CD4-positive, alpha-beta T cell treated with Interleukin-17A for 1 hour (primary cell): ENCODE results near the gene GRM1.

Experiments used
- DNase-seq: peaks from one replicate; pipeline ENCODE4 v3.0.0-alpha.2; 2020

The GRM1 gene

DNA sequence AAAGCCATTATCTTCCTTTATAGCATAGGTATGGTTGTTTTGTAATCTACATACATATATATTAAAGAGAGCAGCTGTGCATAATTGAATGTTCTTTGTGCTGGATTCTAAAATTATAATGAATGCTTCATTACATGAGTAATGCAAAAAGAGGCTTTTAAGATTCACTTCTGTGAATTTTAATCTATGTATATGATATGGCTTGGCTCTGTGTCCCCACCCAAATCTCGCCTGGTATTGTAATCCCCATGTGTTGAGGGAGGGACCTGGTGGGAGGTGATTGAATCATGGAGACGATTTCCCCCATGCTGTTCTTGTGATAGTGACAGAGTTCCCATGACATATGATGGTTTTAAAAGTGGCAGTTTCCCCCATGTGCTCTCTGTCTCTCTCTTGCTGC lies 255.4 kb downstream of the GRM1 start:
- no peak for DNase-seq

DNA sequence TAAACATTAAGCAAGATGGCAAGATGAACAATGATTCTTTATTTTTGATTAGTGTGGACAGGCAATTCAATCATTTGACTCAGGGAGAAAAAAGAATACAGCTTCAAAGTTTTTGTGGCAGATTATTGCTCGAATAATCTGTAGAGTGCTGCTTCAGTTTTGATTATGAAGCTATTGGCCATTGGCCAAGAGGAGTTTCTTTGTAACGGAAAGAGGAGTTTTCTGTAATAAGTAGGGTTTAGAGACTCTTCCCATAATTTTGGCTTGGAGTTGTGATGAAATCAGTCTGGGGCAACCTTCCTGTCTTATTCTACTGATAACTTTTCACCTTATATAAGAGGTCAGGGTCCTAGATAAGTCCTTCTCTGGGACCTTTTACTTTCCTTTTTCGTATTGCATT lies 258.1 kb downstream of the GRM1 start:
- DNase-seq: no peak

DNA sequence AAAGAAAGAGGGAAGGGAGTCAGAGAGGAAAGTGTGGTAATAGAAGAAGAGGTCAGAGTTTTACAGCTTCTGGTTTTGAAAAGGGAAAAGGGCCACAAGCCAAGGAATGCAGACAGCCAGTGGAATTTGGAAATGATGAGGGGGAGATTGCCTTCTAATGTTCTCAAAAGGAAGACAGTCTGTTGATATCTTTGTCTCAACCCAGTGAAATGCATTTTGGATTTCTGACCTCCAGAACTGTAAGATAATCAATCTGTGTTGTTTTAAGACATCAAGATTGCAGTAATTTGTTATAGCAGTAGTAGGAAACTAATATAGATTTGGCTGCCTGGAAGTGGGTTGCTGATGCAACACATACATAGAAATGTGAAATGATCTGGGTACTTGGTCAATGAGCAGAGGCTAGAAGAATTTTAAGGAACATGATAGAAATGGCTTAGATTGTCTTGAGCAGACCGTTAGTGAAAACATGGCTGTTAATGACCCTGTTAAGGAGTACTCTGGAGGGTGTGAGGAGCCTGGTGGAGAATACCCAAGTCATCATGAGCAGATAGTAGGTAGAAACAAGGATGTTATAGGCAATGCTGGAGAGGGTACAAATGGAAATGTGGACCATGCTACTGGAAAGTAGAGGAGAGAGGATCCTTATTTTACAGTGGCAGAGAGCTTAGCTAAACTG lies 259.0 kb downstream of the GRM1 start:
- no peak for DNase-seq

DNA sequence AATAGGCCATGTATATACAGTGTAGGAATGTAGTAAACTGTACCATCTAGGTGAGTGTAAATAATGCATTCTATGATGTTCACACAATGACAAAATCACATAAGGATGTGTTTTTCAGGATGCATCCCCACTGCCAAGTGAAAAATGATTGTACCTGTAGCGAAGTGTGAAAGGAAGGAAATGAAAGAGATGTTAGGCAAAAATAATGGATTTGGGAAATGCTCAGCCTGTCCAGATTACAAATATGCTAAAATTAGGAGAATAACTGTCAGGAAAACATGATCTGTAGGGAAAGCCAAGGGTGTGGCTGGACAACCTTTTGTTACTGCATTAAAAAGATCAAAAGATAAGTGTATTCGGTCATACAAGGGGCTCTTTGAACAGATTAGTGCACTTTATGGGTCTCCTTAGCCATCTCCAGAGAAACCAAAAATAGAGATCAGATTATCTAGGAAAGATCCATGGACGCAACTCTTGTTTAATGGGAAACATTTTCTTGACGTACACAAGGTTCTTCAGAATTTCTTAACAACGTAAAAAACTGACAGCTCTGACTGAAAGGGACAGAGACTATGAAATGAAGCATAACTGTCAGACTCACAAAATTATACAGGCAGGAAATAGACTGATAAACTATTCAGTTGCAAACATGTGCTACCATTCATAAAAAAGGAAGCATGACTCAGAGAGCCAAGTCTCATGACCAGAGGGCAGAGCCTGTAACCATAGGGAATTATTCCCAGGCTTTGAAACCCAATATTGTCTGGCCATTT lies 261.1 kb downstream of the GRM1 start:
- DNase-seq: no peak

DNA sequence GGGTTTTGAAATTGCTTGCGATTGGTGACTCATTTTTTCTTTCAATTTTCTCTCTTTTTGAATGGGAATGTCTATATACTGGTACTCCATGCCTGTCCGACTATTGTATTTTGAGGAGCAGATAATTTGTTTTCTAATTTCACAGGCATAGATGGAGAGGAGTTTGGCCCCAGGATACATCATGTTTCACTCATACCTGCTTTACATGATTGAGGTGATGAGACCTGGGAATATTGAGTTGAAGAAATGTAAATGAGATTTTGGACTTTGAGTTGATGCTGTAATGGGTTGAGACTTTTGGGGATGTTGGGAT lies 261.7 kb downstream of the GRM1 start:
- DNase-seq: no peak

DNA sequence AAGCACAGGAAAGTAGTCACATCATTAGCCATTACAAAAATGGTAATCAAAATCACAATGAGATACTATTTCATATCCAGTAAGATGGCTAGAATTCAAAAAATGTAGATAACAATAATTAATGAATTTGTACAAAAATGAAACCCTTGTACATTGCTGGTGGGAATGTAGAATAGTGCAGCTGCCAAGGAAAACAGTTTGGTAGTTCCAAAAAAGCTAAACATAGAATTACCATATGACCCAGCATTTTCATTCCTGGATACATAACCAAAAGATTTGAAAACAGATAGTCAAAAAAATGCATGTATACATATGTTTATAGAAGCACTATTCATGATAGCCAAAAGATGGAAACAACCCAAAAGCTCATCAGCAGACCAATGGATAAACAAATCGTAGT lies 263.6 kb downstream of the GRM1 start:
- no peak for DNase-seq

DNA sequence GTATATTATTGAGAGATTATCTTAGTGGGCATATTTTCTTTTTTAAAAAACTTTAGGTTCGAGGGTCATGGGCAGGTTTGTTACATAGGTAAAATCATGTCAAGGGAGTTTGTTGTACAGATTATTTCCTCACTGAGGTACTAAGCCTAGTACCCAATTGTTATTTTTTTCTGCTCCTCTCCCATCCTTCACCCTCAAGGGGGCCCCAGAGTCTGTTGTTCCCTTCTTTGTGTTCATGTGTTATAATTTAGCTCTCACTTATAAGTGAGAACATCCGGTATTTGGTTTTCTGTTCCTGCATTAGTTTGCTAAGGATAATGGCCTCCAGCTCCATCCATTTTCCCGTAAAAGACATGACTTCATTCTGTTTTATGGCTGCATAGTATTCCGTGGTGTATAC lies 266.8 kb downstream of the GRM1 start:
- no peak for DNase-seq

DNA sequence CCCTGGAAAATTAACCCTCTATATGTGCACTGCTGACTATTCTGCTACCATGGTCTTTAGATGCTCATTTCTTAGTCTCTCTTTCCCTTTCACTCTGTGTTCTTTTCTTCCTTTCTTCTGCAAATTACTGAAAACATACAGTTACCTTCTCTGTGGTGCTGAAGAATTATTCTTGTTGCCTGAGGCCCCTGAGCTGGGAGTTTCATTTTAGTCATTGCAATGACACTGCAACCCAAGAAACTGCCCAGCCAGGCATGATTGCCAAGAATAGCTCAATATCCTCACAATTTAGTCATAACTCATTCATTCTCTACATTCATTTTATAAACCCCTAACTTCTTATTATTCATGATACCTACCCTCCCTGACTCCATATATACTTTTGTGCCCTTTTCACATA lies 269.0 kb downstream of the GRM1 start:
- no peak for DNase-seq

DNA sequence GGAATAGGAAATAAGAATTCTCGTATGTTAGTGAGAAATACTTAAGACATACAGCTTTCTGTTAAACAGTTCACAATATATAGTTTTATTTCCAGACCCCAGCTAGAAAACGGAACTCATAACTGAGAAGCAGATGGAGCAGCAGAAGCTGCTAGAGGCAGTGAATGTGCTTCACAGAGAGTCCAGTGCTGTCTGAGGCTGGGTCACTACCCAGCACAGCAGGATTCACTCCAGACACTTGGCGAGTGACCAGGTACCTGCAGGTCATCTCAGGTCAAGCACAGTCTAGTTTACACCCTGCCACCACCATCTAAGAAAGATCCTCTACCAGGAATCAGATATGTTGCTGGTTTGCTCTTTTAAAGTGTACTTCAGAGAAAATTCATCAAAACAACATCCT lies 271.7 kb downstream of the GRM1 start:
- DNase-seq: no peak

DNA sequence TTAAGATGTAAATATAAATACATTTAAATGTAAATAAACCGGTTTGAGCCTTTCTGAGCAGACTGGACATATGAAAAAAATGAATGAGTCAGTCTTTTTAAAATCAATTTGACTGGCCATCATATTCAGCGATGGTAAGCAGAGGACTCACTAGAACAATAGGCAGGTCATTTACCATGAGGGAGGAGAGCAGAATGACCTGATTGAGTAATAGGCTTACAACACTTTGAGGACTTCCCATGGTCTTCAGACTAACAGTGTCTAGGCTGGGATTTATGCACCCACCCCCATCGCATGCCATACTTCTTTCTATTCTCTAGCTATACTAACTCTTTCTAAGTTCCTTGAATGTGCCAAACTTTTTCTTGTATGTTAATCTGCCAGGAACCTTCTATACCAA lies 272.9 kb downstream of the GRM1 start:
- DNase-seq: no peak

DNA sequence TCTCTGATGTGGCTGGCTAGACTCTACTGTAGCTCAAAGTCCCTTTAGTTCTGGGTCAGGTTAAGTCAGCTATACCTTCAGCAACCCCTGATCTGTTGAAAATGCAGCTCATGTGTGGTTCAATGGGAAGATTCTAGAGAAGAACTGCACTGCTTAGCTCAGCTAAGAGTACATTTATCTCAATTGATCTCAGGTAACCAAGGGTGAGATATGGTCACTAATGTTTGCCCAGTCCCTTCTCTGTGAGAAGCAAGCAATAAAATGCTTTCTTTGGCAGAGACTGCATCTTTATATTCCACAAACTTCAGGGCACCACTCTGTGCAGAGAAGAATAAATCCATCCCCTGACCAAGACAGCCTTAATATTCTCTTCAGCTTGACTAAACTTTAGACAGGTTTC lies 274.1 kb downstream of the GRM1 start:
- DNase-seq: no peak

DNA sequence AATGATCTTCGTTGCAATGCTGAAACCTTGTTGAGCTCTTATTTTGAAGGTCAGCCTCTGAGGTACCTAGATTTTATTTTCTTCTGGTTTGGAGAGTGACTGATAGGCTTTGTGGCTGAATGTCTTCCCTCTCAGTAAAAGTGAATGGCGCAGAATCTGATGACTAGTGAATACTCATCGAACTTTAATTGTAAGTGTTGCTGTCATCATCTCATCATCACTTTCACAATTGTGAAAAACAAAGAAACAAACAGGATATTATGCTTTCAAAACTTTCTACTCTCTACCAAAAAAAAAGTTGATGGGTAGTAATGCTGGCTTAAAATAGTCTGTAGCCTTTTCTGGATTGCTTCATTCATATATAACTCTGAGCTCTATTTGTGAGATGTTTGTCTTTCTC lies 275.3 kb downstream of the GRM1 start:
- no peak for DNase-seq

DNA sequence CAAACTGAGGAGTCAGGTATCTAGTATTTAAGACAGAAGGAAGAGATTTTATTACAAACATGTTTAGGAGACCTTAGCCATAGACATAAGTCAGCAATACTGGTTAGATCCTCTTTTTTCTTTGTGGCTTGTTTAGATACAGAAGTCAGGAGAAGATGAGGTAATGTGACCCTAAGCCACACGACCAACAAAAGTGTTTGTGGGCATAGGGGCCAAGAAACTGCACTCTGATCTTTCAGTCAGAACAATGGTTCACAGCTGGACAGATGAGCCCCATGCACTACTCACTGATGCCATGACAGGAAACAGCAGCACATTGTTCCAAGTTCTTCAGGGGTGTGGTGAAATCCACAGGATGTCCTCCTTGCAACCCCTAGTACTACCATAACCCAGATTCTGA lies 276.2 kb downstream of the GRM1 start:
- DNase-seq: no peak

DNA sequence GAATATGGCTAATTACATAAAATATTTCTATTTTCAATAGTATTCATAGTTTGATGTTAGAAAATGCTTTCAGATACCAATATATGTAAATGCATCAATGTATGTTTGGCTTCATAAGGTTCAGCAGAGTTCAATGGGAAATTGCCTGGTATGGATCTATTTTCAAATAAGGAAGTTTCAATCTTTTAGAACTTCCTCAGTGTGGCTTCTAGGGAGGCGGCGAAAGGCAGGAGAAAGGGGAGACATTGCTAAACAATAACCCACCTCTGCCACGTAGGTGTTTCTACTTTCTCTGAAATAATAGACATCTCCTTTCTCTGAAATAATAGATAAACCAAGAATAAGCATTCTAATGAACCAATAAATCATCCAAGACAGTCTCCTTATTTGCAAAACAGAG lies 277.1 kb downstream of the GRM1 start:
- no peak for DNase-seq

DNA sequence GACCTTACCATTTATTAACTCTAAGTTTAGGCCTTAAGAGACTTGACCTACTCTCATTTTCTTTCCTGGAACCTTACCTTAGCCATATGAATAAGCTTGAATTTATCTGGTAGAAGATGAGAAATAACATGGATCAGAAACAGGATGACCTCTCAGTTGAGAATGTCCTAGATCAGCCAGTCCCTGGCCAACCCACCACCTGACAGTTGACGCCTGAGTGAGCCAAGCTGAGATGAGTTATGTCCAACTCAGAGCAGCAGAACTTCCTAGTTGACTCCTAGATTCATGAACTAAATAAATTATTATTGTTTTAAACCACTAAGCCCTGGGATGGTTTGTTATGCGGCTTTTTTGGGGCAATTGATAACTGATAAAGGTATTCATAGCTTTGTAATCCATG lies 281.8 kb downstream of the GRM1 start:
- no peak for DNase-seq

DNA sequence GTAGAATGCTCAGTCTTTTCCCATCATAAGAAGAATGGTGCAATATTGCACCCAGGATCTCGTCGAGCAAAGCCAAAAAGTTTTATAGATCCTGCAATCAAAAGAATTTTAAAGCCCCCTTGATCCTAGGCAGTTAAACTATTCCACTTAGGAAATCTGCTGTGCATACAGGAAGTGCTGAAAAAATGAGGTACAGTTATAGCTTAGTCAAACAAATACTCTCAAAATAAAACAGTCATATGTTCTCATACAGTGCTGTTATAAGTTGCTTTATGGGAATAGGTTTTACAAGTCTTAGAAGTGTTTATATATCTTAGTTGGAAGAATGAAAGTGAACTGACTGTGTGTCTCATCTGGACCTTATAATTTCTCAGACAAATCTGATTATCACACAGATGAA lies 282.2 kb downstream of the GRM1 start:
- no peak for DNase-seq

DNA sequence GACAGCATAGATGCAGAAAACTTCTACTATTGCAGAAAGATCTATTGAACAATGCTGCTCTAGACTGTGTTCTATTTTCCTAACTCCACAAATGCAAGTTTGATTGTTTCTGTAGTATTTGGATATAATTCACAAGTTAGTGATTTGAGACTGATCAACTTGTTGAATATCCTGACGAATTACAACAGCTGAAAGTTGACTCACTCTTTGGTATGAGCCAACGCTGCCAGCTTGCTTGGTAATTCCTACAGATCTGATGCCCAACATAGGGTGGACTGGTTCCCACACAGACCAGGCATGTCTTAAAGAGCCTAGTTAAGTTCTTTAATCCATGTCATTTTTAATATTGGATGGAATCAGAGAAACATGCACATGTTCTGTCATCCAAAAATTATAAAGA lies 283.7 kb downstream of the GRM1 start:
- no peak for DNase-seq

DNA sequence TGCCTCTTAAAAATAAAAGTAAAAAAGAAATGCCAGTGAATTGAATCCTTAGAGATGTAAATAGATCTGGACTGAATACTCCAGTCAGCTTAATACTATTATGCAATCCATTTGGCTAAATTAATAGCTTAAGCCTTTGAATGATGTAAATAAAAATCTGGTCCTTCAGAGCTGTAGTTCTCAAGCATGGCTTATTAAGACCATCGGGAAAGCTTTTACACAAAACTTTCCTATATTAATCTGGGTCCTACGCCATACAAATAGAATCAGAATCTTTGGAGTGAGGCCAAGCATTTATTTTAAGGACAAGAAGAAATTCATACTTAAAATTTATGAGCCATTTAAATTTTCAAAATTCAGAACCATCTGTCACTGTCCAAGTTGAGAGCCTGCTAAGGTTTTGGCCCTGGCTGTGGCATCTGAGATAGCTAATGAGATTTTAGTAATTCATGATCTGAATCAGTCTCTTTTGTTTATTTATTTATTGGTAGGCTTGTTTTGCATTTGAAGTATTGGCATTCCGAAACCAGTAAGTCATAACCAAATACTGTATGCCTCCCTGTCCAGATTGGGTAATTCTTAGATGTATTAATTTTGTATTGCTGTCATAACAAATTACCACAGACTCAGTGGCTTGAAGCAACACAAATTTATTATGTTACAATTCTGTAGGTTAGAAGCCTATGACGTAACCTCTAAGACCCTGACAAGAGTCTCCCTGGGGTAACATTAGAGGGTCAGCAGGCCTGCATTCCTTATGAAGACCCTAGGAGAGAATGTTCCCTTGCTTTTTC lies 286.7 kb downstream of the GRM1 start:
- DNase-seq: no peak

DNA sequence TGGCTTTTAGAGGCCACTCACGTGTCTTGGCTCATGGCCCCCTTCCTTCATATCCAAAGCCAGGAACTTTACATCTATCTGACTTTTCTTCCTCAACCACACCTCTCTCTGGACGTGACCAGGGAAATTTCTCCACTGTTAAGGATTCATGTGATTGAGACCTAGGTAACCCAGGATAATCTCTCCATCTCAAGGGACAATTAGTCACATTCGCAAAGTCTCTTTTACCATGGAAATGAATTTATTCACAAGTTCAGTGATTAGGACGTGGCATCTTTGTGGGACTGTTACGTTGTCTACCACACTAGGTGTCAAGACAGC lies 287.3 kb downstream of the GRM1 start:
- no peak for DNase-seq

DNA sequence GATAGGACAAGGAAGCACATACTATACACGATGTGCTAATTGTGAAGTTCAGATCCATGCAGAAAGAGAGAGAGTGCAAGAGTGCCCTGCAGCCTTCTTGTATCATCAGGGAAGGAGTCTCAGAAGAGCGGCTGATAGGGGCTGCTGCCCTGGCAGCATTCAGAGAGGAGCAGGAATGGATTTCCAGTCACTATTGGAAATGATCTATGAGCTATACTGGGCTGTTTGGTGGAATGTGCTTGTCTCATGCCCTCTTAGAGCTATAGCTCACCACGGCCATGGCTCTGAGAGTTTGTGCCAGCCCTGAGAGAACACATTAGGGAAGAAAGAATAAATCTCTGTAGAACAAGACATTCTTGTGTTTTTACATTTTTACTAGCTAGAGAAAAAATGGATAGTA lies 302.2 kb downstream of the GRM1 start:
- DNase-seq: no peak

DNA sequence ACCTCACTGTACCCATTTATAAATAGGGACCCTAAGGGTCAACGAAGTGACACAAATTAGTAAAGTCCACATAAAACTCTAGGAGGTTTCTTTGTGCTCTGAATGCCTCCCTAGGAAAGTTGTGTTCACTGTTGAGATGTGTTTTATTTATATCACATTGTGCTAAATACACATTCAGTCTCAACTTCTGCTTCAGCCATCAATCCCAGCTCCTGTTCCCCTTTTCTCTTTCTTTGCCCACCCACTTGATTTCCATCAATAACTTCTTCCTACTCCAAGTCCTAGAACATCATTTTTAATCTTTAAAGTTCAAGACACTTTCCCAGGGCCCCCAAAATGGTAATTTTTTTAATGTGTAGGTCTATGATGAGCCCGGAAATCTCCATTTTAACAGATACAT lies 306.5 kb downstream of the GRM1 start:
- DNase-seq: no peak

DNA sequence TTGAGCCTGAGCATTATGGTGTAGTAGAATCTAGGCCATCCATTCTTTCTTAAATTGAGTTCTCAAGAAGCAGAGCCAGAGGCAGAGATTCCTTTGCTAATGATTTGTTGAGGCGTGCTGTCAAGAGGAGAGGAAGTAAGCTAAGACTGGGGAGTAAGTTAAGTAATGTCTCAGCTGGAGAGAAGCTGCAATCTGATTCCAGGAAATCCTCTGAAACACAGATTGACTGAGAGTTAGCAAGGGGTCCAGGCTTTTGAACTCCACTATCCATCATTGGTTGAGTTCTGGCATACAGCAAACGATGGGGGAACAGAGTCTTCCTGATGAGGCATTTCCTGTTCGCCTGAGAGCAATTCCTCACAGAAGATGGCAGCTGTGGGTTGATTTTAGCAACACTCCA lies 307.3 kb downstream of the GRM1 start:
- no peak for DNase-seq

DNA sequence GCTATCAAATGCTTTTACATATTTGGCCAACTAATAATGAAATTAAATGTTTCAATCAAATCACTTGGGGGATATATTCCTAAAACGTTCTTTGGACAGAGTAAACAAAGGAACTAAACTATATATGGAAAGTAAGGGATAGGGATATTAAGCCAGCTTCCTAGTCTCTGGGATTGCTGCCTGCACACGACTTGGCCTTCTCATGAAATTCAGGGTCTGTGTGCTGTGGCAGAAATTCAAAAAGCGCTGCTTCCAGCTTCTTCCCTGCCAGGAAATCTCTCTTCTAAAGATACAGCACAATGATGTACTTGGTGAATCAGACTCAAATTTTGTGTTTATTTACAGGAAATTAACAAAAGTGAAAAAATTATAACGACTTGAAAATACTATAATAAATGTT lies 308.5 kb downstream of the GRM1 start:
- DNase-seq: no peak

DNA sequence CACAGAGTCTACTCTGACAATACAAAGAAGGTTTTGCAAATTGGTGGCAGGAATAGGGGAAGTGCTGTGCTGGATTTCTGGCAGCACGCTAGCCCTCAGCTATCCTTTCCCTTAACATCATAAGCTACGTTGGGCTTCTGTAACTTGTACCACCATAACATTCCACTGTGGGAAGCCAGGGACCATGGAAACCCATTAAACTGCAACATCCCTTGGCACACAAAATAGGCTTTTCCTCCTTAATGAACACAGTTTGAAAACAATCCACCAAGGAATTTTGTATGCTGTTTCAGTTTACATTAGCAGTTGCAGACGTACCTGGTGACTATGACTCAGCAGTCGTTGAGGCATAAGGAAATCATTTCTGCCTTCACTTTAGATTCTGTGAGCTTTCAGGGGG lies 310.9 kb downstream of the GRM1 start:
- DNase-seq: no peak
